Stimulated activated CD8-positive, alpha-beta memory T cell treated with anti-CD3 and anti-CD28 coated beads, Interleukin-7, amount 100 ng/mL, for 48 hours (primary cell): Measurements from ENCODE around the gene TEPSIN.

Source experiments
- DNase-seq, 2 donors: peaks; one replicate each; pipeline ENCODE4 v3.0.0-alpha.2; 2020; ENCODE audit warnings: low read depth in 1 of 2; ENCODE audit errors: extremely low read depth in 1 of 2

Gene TEPSIN

DNA sequence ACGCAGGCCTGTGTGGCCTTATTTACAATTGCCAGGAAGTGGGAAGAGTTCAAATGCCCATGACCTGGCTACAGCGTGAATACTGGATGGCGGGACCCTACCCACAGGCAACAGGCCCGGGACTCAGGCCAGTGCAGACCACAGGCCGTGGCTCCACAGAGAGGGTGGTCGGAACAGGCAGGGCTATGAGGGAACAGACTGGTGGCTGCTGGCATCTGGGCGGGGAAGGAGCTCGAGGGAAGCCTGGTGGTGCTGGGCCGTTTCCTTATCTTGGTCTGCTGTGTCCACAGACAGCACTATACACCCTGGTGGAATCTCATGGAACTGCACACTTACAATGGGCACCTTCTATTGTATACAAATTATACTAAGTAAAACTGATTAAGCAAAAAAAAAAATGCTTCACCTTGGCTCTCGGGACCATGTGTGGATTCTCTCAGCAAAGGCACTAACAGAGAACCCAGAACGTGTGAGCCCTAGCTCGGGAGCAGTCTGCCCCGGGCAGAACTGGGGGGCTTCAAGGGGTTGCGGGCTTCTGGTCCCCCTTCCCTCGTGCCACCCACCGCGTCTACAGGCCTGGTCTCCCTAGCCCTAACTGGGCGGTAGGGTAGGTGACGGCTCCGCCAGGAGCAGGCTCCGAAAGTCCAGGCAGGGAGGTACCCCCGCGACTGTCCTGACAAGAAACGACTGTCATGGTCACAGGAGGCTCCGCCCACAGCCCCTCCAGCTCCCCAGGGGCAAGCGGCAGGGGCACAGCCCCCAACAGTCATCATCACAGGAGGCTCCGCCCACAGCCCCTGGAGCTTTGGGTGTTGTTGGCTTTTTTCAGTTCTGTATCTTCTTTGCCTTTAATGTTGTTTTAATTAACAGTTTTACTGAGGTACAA lies 37.9 kb downstream of the TEPSIN start:
- no peak for DNase-seq

DNA sequence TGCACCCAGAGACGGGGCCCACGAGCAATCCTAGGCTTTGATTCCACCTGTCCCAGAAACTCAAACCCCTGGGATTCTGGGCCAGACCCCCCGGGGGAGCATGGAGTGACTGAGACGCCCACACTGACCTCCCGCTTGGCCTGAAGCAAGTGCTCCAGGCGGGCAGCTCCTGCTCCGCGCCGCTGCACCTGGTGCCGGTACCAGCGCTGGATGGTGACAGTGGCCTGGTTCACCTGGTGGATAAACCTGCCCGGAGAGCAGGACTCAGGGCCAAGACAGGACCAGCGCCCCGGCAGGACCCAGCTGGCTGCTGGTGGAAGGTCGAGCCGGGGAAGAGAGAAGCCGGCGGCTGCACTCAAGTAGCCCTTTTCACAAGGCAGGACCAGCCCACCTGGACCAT lies 38.7 kb downstream of the TEPSIN start:
- DNase-seq = no peak

DNA sequence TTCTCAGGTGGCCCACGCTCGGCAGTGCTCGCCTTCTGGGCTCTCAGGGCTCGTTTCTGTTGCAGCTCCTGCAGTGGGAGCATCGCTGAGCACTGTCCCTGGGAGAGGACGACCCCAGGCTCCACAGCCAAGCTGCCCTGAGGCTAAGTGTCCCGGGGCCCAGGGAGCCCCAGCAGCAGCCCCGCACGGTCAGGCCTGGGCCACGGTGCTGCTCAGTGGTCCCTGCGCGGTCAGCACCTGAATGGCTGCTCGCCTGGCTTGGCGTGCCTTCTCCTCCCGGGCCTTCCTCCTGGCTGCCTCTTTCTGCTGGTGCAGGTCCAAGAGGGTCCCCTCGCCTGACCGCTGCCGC lies 39.4 kb downstream of the TEPSIN start:
- no peak for DNase-seq

DNA sequence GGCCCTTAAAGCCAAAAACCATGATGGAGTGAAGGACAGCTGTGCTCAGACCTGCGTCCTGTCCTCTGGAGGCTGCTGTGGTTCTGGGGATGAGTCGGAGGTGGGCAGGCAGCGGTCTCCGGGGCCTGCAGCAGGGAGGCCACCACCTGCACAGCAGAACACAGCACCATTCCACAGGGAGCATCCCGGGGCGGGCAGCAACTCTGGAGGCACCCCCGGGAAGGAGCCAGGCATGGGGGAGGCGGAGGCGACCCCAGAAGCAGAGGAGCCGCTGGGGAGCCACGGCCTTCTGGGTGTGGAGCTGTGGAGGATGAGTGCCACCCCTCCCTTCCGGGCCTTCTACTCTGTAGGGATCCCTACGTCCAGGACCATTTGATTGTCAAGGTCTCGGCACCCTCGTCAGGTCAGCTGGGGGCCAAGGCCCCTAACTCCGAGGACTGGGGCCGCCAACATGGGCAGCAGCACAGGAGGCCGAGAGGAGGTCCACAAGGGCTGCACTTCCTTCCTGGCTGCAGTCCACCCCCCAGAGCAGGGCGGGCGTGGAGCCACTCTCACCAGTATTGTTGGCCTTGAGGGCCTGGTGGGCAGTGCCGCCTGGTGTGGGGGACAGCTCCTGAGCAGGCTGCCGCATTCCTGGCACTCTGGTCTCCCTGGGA lies 39.9 kb downstream of the TEPSIN start:
- no peak for DNase-seq

GRCh38 chr17:81197831-81198490 lies 40.9 kb downstream of the TEPSIN start:
- DNase-seq = no peak

DNA sequence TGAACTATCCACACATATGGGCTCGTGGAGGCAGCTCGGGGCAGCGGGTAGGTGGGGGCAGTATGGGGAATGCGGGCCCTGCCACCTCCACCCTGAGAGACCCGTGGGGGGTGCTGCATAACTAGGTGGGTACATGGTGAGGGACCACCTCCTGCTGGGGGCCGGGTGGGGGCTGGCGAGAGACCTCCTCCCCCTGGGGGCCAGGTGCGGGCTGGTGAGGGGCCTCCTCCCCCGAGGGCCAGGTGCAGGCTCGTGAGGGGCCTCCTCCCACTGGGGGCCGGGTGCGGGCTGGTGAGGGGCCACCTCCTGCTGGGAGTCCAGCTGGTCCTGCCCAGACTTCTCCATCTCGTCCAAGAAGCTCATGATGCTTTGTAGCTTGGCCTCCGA lies 41.5 kb downstream of the TEPSIN start:
- DNase-seq = no peak

DNA sequence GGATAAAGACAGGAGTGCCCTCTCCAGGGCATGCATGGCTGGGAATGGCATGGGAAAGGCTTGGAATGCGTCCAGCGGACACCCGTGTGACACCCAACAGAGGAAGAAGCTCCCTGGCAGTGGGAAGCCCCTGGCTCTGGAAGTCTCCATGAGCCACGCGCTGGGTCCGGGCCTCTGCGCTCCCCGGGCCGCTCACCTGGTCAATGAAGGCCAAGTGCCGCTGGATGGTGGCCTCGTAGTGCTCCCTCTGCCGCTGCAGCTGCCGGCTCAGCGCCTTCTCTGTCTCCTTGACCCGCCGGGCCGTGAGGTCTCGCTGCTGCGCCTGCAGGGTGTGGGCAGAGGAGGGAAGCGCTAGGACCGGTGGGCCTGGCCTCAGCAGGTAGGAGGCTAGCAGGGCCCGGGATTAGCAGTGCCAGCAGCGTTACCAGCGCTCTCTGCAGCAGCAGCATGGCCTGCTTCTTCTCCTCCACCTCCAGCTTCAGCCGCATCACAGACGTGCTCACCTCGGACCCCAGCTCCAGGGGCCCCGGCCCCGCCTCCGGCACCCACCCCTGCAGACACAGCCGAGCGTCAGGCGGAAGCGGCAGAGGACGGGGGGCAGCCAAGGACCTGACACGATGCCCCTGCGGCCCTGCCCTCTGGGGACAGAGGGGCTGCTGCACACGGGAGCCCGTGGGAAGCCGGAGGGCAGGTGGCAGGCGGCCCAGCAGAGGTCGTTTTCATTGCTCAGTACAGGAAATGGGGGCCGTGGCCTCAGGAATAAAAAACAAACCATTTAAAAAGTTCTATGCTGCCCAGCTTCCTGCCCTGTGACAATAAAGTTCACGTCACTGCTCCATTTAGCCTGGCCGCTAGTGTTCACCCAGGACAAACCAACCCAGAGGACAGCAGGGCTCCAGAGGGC lies 42.1 kb downstream of the TEPSIN start:
- DNase-seq = no peak

- no peak for DNase-seq
Measured at GRCh38 chr17:81195941-81196495, 42.8 kb downstream of the TEPSIN start.

DNA sequence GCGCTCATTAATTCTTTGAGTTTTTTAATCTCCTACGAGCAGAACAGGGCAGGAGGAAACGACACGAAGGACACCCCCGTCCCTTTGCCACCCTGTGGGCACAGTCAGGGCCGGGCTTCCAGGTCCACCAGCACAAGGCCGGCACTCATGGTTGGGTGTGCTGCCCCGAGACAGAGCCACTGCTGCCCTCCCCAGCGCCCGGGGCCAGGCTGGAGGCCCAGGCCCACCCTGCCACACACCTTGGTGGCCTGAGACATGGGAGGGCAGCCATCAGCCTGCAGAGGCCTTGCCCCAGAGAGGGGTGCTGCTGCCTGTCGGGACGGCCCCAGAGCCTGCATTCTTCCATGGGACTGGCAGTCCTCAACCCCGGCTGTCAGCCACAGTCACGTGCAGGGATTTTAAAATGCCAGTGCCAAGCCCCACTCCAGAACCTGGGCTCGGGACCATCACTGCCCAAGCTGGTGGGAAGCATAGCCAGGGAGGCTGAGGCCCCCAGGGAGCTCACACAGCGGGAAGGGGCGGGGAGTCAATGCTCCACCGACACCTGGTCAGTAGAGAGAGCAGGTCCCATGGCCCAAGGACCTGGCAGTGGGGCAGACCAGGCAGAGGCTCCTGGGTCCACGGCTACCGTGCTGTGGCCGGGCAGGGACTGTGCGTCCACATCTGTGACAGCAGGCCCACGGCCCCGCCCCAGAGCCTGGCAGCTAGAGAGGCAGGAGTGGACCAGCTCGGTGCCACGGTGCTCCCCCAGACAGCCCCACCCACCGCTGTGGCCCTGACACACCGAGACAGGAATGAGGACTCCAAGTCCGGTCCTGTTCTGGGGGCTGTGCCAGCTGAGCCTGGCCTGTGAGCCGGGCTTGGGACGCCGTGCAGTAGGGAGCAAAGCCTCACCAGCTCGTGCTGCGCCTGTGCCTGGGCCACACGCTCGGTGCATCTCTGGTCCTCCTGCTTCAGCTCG lies 43.6 kb downstream of the TEPSIN start:
- DNase-seq = no peak

- no peak for DNase-seq
Measured at GRCh38 chr17:81194225-81194760, 44.6 kb downstream of the TEPSIN start.

GRCh38 chr17:81193470-81194224 lies 45.2 kb downstream of the TEPSIN start:
- no peak for DNase-seq

- DNase-seq = no peak
Measured at GRCh38 chr17:81193051-81193410, 45.8 kb downstream of the TEPSIN start.

DNA sequence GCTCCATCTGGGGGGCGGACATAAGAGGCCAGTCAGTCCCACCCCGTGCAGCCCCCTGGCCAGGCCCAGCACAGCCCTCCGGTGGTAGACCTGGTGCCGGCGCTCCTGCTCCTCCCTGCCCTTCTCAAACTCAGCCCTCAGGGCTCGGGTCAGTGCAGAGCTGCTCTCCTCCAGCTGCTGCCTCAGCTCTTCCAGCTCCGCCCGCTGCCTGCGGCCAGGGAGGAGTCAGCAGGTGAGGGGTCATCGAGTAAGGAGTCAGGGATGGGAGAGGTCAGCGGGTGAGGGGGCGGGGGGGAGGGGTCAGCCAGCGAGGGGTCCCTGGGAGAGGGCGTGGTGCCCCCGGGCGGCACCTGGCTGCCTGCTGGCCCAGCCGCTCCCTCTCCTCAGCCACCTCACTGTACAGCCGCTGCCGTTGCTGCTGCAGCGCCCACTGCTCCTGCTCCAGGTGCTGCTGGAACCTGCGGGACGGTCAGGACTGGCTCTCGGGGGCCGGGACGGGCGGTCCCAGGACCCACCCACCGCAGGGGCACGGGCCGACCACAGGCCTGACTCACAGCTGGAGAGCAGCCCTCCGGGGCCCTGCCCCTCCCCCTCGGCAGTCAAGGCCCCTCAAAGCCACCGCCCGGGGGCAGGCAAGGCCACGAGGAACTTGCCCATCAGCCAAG lies 46.3 kb downstream of the TEPSIN start:
- DNase-seq = no peak

GRCh38 chr17:81191646-81192045 lies 47.2 kb downstream of the TEPSIN start:
- DNase-seq = no peak

GRCh38 chr17:81191116-81191515 lies 47.7 kb downstream of the TEPSIN start:
- no peak for DNase-seq

GRCh38 chr17:81190591-81190990 lies 48.3 kb downstream of the TEPSIN start:
- no peak for DNase-seq

DNA sequence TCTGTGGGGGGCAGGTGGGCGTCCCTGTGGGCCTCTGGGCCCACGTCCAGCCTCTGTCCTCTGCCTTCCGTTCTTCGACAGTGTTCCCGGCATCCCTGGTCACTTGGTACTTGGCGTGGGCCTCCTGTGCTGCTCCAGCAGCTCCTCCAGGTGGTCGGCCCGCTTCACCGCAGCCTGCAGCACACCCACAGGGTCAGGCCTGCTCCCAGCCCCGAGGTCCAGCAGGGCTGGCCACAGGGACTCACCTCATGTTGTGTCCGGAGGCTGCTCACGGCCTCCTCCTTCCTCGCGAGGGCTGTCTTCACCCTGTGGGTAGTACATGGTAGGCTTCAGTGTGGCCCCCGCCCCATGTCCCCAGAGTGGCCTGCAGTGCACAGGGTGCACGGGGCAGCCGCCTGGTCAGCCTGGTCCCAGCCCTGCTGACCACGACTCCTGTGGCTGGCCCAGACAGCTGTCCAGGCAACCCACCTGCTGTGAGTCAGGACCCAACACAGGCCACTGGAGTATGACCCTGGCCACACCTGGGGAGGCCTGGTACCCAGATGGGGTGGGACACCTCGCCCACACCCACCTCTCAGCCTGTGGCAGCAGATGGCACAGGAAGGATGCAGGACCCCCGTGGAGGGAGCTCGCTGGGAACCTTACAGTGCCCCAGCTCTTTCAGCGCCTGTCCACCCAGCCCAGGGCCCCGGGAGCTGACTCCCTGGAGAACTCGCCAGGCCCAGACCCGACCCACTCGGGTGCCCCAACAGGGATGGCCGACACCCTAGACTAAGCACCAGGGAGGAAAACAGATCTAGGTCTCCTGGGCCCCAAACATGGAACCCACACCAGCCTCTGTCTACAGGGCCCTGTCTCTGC lies 49.0 kb downstream of the TEPSIN start:
- DNase-seq = no peak
